Measurements from ENCODE around the gene SNAI1. TPM values are rescaled to one million over a fixed set of nuclear protein-coding genes. Genes with fewer than 3 reads are reported as not detected.

SNAI1 gene
- total and polyA plus RNA-seq, 2 donors (not counting 3 experiments of a cell fraction or from before 2014, with no cell fraction given): 10.8 to 13.4 TPM

GRCh38 chr20:49935746-49936152 lies 47.0 kb upstream of the SNAI1 start:
- no peak overlapping the region for H3K27ac ChIP-seq (ENCODE audit: insufficient read depth, low read depth, low read length)
- H3K9ac ChIP-seq (replicated peaks; ENCODE audit: extremely low read depth, insufficient read depth, low read length): no peak overlapping the region
- peaks cover 20% of the 10 kb centered on the region for H3K4me1 ChIP-seq (ENCODE audit: control insufficient read depth, extremely low read depth, insufficient read depth, low read length)
- peak overlapping the region in 2 of 3 experiments; percentile 31 to 99 for H3K4me3 ChIP-seq (replicated peaks in 1 of 3; ENCODE audit: insufficient read depth in 1 of 3, low read depth in 1 of 3, low read length in 3 of 3)
- peak overlapping the region; percentile 46 for H3K4me2 ChIP-seq (ENCODE audit: insufficient read depth, low read length)
- no peak for FAIRE-seq
- intact Hi-C loops (cut with micrococcal nuclease): loop anchor here (1.0 to 2.0 kb wide), 2 partner anchors 21 to 136 kb away; partner anchors contain the start of gene SPATA2
- no peak for DNase-seq (ENCODE audit: low read depth, low spot score)
- no TSS peak for BruUV-seq (replicated peaks)
- no peak for TF ChIP-seq CTCF (IDR thresholded peaks at IDR 0.05; ENCODE audit: extremely low read depth in 1 of 2, insufficient read depth in 1 of 2, low read depth in 1 of 2, low read length in 2 of 2)
- TF ChIP-seq GATA2 (IDR thresholded peaks at IDR 0.05; ENCODE audit: insufficient read depth, insufficient read length, low read depth, low read length): no peak
- dilution Hi-C loops (cut with MboI; ENCODE audit: extremely low pct_ligation_motif_present, low sequenced_read_pairs): no loop called here
- peak overlapping the region; percentile 55 for H2AFZ ChIP-seq (ENCODE audit: low read depth, low read length)
- no peaks in the 10 kb centered on the region for H3K27me3 ChIP-seq (ENCODE audit: control insufficient read depth in 2 of 2, insufficient read depth in 2 of 2, low read length in 2 of 2)
- H3K9me3 ChIP-seq (replicated peaks; ENCODE audit: control insufficient read depth, insufficient read depth, low read length): no peaks in the 10 kb centered on the region
- H3K79me2 ChIP-seq (ENCODE audit: control insufficient read depth, insufficient read depth, low read length): peaks cover 38% of the 10 kb centered on the region
- ChIA-PET CTCF (interaction anchor here (1.0 to 2.7 kb wide), 5 partner anchors 19 to 150 kb away, joined by 4 to 14 read pairs (median 5); no protein-coding TSS in a partner anchor), POLR2A (interaction anchor here (0.7 to 1.4 kb wide), 3 partner anchors 19 to 325 kb away, joined by 3 read pairs; partner anchors contain the start of gene SNAI1)
- no peaks in the 10 kb centered on the region for H3K9me1 ChIP-seq (replicated peaks; ENCODE audit: control insufficient read depth, extremely low read depth, insufficient read depth, low read length)
- H3K36me3 ChIP-seq (ENCODE audit: control insufficient read depth in 2 of 2, extremely low read depth in 1 of 2, insufficient read depth in 2 of 2, low read length in 2 of 2): peaks cover 0 to 2% of the 10 kb centered on the region in 2 experiments
- no peaks in the 10 kb centered on the region for H4K20me1 ChIP-seq (replicated peaks; ENCODE audit: control insufficient read depth, extremely low read depth, insufficient read depth, low read length)
